VCaP (cell line): ENCODE data around the gene NEO1.
"Not testable (repeated sequence)": the region's sequence is repeated elsewhere in the genome, so short reads cannot be mapped to it uniquely, and the experiment has no call there.

ENCODE experiments used
- H3K27ac ChIP-seq: fragments of 450-650 bp; 2 replicates; pipeline ENCODE4 v1.5.1; 2017
- TF ChIP-seq, protein P1 (sequence below): fragments of 450-650 bp; conservative IDR thresholded peaks from 2 replicates; pipeline ENCODE4 v1.5.1; 2017; ENCODE audit warnings: mild to moderate bottlenecking, moderate library complexity

NEO1 gene

DNA sequence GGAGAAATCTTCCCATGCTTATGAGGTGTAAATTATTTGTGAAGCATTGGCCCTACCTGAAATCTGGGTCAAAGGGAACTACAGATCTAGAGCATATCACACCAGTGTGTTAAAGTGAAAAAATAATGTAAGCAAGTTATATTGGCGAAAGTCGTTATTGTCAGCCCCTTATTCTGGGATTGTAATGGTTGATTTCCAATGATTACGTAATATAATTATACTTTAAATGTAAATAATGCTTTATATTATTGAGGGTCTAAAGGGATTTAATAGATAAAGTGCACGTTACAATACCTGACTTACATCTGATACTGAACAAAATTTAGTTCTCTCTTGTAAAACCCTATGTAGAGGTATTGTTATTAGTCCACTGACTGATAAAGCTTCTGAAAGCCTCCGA lies 101.2 kb downstream of the NEO1 start:
- no peak overlapping the region for H3K27ac ChIP-seq
- TF ChIP-seq, protein P1, sequence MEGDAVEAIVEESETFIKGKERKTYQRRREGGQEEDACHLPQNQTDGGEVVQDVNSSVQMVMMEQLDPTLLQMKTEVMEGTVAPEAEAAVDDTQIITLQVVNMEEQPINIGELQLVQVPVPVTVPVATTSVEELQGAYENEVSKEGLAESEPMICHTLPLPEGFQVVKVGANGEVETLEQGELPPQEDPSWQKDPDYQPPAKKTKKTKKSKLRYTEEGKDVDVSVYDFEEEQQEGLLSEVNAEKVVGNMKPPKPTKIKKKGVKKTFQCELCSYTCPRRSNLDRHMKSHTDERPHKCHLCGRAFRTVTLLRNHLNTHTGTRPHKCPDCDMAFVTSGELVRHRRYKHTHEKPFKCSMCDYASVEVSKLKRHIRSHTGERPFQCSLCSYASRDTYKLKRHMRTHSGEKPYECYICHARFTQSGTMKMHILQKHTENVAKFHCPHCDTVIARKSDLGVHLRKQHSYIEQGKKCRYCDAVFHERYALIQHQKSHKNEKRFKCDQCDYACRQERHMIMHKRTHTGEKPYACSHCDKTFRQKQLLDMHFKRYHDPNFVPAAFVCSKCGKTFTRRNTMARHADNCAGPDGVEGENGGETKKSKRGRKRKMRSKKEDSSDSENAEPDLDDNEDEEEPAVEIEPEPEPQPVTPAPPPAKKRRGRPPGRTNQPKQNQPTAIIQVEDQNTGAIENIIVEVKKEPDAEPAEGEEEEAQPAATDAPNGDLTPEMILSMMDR = no peak

DNA sequence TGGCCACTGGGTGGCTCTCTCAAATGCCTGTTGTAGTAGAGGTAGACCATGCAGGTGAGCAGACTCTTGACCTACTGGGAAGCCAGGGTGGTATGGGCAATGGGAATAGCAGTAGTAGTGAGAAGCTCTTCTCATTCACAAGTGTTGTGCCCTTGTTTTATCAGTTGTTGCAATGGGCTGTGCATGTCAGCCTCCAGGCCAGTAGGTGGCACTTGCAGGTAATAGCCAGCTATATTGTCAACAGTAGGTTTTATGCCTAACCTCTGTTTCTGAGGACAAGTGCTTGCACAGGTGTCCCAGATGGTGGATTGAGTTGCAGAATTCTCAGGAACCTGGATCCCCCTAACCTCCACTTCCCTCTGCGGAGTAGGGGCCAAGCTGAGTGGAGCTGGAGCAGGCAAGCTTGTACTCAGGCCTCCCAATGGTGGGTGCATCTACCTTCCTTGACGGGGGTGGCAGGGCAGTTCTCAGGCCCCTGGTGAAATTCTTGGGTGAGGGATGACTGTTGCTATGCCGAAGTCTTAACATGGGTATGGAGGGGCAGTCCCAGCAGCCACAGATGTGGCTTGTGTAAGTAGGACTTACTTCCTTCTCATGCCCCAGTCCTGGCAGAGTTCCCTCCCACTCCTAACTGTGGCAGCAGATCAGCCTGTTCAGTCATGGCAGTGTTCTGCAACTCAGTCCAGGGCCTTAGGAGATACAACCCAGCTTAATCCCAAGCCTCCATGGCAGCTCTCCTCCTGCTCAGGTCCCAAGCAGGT lies 104.3 kb downstream of the NEO1 start:
- TF ChIP-seq, protein P1 = no peak
- no peak overlapping the region for H3K27ac ChIP-seq

DNA sequence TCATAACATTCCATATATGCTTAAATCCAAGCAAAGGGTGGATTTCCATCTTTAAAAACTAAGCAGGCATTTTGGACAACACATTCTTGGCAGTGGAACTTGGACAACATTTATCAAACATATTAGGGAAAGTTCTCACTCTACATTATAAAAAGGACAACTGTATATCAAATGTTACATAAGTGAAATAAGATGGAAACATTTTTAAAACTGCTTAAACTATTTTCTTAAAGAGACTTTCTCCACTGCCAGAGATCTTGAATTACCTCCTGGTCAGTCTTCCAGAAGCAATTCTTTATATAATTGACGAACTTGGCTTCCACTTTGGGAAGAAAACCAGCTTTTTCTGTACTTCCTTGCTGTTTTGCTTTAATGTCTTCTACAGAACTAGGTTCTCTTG lies 109.3 kb downstream of the NEO1 start:
- H3K27ac ChIP-seq = no peak overlapping the region
- TF ChIP-seq, protein P1 = no peak

DNA sequence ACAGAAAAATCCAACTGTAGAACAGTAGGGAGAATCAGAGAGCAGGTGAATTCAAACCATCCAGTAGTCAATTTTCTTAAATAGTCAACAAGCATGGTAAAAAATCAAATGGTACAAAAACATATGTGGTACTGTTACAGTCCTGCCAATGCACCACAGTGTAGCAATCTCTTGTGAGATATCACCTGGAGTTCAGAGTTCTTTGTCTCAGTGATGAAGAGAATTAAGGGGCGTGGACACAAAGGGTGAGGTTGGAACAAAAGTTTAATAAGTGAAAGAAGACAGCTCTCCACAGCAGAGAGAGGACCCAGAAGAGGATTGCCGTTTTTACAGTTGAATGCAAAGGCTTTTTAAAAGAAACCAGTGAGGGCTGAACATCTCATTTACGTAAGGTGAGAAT lies 113.2 kb downstream of the NEO1 start:
- TF ChIP-seq, protein P1 = no peak
- H3K27ac ChIP-seq = no peak overlapping the region

DNA sequence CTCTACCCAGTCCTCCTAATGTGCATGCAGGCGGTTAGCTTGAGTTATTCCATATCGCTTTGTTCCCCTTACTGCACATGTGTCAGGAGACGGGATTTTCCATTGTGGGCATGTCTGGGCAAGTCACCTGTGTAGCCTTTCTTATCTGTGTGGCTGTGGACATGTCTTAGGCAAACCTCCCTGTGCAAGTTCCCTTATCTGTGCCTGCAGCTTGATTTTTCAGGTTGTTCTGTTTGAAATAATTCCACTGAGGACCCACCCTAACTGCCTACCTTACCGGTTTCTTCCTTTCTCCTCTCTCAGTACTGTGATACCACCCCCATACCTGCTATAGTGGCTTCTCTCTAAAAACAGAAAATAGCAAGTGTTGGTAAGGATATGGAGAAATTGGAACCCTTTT lies 113.6 kb downstream of the NEO1 start:
- TF ChIP-seq, protein P1 = no peak
- H3K27ac ChIP-seq = no peak overlapping the region

DNA sequence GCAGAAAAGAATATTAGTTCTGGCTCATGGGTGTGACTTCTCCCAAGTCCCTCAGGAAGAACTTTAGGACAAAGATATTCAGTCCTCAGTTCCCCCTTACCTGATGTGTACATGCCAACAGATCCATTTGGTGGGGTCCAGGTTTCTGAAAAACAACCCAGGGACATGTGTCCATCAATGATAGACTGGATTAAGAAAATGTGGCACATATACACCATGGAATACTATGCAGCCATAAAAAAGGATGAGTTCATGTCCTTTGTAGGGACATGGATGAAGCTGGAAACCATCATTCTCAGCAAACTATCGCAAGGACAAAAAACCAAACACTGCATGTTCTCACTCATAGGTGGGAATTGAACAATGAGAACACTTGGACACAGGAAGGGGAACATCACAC lies 114.4 kb downstream of the NEO1 start:
- not testable (repeated sequence) for H3K27ac ChIP-seq

DNA sequence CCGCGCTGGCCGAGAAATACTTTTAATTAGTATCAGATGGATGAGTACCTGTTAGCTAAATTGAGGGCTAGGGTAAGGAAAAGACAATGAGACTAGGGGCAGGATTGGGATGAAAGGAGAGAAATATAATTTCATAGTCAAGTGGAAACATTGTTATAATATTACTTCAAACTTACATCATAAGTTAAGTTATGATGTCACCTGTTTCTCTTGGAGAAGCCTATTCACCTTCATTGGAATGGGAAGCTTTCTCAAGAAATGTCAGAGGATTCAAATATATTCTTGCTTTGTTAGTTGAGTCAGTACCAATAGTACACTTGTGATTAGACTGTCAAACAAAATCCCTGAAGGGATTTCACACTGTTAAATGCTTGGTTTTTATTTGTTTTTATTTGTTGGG lies 116.2 kb downstream of the NEO1 start:
- TF ChIP-seq, protein P1 = no peak
- no peak overlapping the region for H3K27ac ChIP-seq

DNA sequence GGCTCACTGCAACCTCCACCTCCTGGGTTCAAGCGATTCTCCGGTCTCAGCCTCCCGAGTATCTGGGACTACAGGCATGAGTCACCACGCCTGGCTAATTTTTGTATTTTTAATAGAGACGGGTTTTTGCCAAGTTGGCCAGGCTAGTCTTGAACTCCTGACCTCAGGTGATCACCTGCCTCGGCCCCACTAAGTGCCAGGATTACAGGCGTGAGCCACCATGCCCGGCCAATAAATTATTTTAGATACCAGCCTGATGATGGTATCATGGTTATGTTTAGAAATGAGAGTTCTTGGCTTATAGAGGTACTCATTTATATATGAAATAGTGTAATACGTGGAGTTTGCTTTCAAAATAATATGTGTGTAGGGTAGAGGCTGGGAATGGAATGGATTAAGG lies 119.4 kb downstream of the NEO1 start:
- TF ChIP-seq, protein P1 = no peak
- H3K27ac ChIP-seq = no peak overlapping the region
